ENCODE data around the gene SNX18. TPM values are rescaled to one million over a fixed set of nuclear protein-coding genes. Genes with fewer than 3 reads are reported as not detected.

SNX18 gene
- total and polyA plus RNA-seq, 10 of the 15 experiments (the other 5 are each of a cell fraction or from before 2014, with no cell fraction given): 0.27 to 1.7 (median 0.47) TPM

- ChIA-PET CTCF (interaction anchor here (6.0 kb wide), 2 partner anchors 50 to 247 kb away, joined by 96 to 111 read pairs; no protein-coding TSS in a partner anchor), RAD21 (ENCODE audit: unreplicated experiment) (interaction anchor here (1.5 kb wide), 1 partner anchor 257 kb away, joined by 4 read pairs; no protein-coding TSS in a partner anchor), POLR2A (no interaction called here), SMC1A (ENCODE audit: uncharacterized antibody, unreplicated experiment) (interaction anchor here (0.8 to 3.4 kb wide), 4 partner anchors 9 to 248 kb away, joined by 3 to 9 read pairs (median 5); no protein-coding TSS in a partner anchor)
- ATAC-seq (no peak), DNase-seq (ENCODE audit: low read depth, low spot score) (no peak), FAIRE-seq (no peak)
- no peaks in the 10 kb centered on the region for H3K79me2 ChIP-seq (ENCODE audit: control insufficient read depth, insufficient read depth, low read length)
- no peaks in the 10 kb centered on the region for H4K20me1 ChIP-seq (ENCODE audit: control insufficient read depth, insufficient read depth)
- H3K9me3 ChIP-seq (replicated peaks; ENCODE audit: control insufficient read depth, insufficient read depth, low read length): no peaks in the 10 kb centered on the region
- H2AFZ ChIP-seq (ENCODE audit: control insufficient read depth, low read depth, low read length): no peak overlapping the region
- no peak for TF ChIP-seq REST (IDR thresholded peaks at IDR 0.05; ENCODE audit: low read depth, low read length)
- peak; percentile 75 for TF ChIP-seq SPI1 (IDR thresholded peaks at IDR 0.05; ENCODE audit: borderline replicate concordance, insufficient read depth, low read depth, low read length)
- H3K9ac ChIP-seq (ENCODE audit: control insufficient read depth, insufficient read depth, low read length): no peak overlapping the region
- no peak overlapping the region for H3K27ac ChIP-seq (ENCODE audit: control insufficient read depth, insufficient read depth)
- WGBS (ENCODE audit: insufficient coverage, insufficient replicate concordance, low lambda C conversion rate, missing lambda C conversion rate): 12% methylated on average over 2 of the region's 2 CpGs
- no TSS peak for BruUV-seq (replicated peaks)
- H3K27me3 ChIP-seq (replicated peaks in 1 of 2; ENCODE audit: control insufficient read depth in 2 of 2, insufficient read depth in 2 of 2, low read length in 1 of 2): no peaks in the 10 kb centered on the region
- no peaks in the 10 kb centered on the region for H3K36me3 ChIP-seq (ENCODE audit: control insufficient read depth in 2 of 2, insufficient read depth in 2 of 2, low read length in 1 of 2)
- H3K4me3 ChIP-seq: no peak overlapping the region
- in situ Hi-C loops (cut with MboI) (no loop called here), intact Hi-C loops (cut with micrococcal nuclease; ENCODE audit: unreplicated experiment) (no loop called here)
- H3K4me1 ChIP-seq (ENCODE audit: control insufficient read depth, insufficient read depth, low read length): peaks cover 3% of the 10 kb centered on the region; the same call in 1 of the 2 replicates
- H3K4me2 ChIP-seq (ENCODE audit: control insufficient read depth, insufficient read depth): no peak overlapping the region
Observed at GRCh38 chr5:54492178-54492577, 25.4 kb upstream of the SNX18 start.

GRCh38 chr5:54495027-54495426, 22.5 kb upstream of the SNX18 start:
- FAIRE-seq: no peak
- no peak overlapping the region for H3K4me2 ChIP-seq (ENCODE audit: control insufficient read depth, insufficient read depth)
- no peak overlapping the region for H3K9ac ChIP-seq (ENCODE audit: control insufficient read depth, insufficient read depth, low read length)
- H3K27me3 ChIP-seq (replicated peaks in 1 of 2; ENCODE audit: control insufficient read depth in 2 of 2, insufficient read depth in 2 of 2, low read length in 1 of 2): no peaks in the 10 kb centered on the region
- H3K27ac ChIP-seq (ENCODE audit: control insufficient read depth, insufficient read depth): no peak overlapping the region
- no peak overlapping the region for H3K4me3 ChIP-seq
- intact Hi-C loops (cut with micrococcal nuclease; ENCODE audit: unreplicated experiment): no loop called here
- RAD21 ChIA-PET (ENCODE audit: unreplicated experiment): no interaction called here
- ATAC-seq: no peak
- no peaks in the 10 kb centered on the region for H3K79me2 ChIP-seq (ENCODE audit: control insufficient read depth, insufficient read depth, low read length)
- H3K36me3 ChIP-seq (ENCODE audit: control insufficient read depth in 2 of 2, insufficient read depth in 2 of 2, low read length in 1 of 2): no peaks in the 10 kb centered on the region
- no TSS peak for BruUV-seq (replicated peaks)
- in situ Hi-C loops (cut with MboI): no loop called here
- CTCF ChIA-PET: no interaction called here
- H4K20me1 ChIP-seq (ENCODE audit: control insufficient read depth, insufficient read depth): no peaks in the 10 kb centered on the region
- H3K9me3 ChIP-seq (replicated peaks; ENCODE audit: control insufficient read depth, insufficient read depth, low read length): no peaks in the 10 kb centered on the region
- peaks cover 3% of the 10 kb centered on the region; the same call in 1 of the 2 replicates for H3K4me1 ChIP-seq (ENCODE audit: control insufficient read depth, insufficient read depth, low read length)
- POLR2A ChIA-PET: no interaction called here
- SMC1A ChIA-PET (ENCODE audit: uncharacterized antibody, unreplicated experiment): interaction anchor here (0.9 kb wide), 1 partner anchor 15 kb away, joined by 5 read pairs; no protein-coding TSS in a partner anchor
- no peak for DNase-seq (ENCODE audit: low read depth, low spot score)
- no peak overlapping the region for H2AFZ ChIP-seq (ENCODE audit: control insufficient read depth, low read depth, low read length)
- no peak for TF ChIP-seq RCOR1 (conservative IDR thresholded peaks at IDR 0.05; ENCODE audit: low read depth, low read length)
- TF ChIP-seq MTA2 (IDR thresholded peaks at IDR 0.05; ENCODE audit: low read depth): no peak
- TF ChIP-seq NKRF (conservative IDR thresholded peaks at IDR 0.05): no peak
- no peak for TF ChIP-seq TCF7 (IDR thresholded peaks at IDR 0.05; ENCODE audit: borderline replicate concordance)
- TF ChIP-seq E4F1 (IDR thresholded peaks at IDR 0.05; ENCODE audit: borderline replicate concordance, partially characterized antibody): no peak
- no peak for TF ChIP-seq MEF2A (IDR thresholded peaks at IDR 0.05; ENCODE audit: insufficient read depth, low read depth, low read length)
